NB4 (cell line): ENCODE measurements around the gene ABHD4.

ENCODE experiments used
- POLR2A ChIP-seq: IDR thresholded peaks from 2 replicates; pipeline ENCODE4 v1.6.1; 2011; ENCODE audit warnings: mild to moderate bottlenecking; ENCODE audit not compliant: insufficient read length; ENCODE audit errors: extremely low read depth
- TF ChIP-seq, protein P1 (sequence below): IDR thresholded peaks from one replicate; pipeline ENCODE4 v1.5.1; 2012; ENCODE audit warnings: low read depth, low read length
- TF ChIP-seq, protein P2 (sequence below): IDR thresholded peaks from 2 replicates; pipeline ENCODE4 v1.6.1; 2011; ENCODE audit warnings: low read depth, low read length

DNA sequence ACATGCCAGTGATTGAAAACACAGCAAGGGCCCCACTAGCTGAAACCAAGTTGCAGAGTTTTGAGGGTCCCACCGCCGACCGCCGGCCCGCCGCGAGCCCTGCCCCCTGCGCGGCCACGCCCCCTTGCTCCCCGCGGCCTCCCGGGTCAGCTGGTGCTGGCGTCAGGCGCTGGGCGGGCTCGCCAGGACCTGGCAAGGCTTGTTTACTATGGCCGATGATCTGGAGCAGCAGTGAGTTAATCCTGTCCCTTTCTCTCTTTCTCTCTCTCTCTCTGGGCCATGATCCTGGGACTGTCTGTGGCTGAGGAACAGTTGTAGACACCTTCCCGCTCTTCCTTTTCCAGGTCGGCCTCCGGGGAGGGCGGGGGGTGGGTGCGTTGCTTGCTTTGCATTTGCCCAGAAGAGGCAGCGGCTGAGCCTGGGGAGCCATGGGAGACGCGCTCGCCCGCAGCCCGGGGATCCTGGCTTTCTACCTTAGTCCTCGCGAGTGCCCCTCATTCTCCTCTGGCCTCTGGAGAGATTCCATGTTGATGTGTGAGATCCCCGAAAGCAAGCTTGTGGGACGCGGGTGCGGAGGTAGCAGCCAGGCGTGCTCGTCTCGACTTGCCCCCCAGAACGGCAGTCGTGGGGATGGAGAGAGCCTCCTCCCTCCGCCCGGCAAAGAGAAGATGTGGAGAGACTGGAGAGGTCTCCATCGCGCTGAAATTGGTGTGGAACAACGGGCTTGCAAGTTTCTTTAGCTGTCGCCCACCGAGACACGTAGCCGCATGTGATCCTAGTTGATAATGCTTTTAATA is at the start of gene ABHD4:
- TF ChIP-seq, protein P1, sequence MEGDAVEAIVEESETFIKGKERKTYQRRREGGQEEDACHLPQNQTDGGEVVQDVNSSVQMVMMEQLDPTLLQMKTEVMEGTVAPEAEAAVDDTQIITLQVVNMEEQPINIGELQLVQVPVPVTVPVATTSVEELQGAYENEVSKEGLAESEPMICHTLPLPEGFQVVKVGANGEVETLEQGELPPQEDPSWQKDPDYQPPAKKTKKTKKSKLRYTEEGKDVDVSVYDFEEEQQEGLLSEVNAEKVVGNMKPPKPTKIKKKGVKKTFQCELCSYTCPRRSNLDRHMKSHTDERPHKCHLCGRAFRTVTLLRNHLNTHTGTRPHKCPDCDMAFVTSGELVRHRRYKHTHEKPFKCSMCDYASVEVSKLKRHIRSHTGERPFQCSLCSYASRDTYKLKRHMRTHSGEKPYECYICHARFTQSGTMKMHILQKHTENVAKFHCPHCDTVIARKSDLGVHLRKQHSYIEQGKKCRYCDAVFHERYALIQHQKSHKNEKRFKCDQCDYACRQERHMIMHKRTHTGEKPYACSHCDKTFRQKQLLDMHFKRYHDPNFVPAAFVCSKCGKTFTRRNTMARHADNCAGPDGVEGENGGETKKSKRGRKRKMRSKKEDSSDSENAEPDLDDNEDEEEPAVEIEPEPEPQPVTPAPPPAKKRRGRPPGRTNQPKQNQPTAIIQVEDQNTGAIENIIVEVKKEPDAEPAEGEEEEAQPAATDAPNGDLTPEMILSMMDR: no peak
- TF ChIP-seq POLR2A: no peak
- TF ChIP-seq, protein P2, sequence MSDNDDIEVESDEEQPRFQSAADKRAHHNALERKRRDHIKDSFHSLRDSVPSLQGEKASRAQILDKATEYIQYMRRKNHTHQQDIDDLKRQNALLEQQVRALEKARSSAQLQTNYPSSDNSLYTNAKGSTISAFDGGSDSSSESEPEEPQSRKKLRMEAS: no peak
